ENCODE measurements around the gene CDK14.
"Not testable (repeated sequence)": the region's sequence is repeated elsewhere in the genome, so short reads cannot be mapped to it uniquely, and the experiment has no call there.

CDK14 gene

GRCh38 chr7:90723233-90723632, 127.1 kb downstream of the CDK14 start:
- peaks cover 0 to 65% (median 26%) of the 10 kb centered on the region in 4 donors for H3K4me1 ChIP-seq
- no peaks in the 10 kb centered on the region for H3K27me3 ChIP-seq
- no peak overlapping the region for H3K27ac ChIP-seq
- no peak for TF ChIP-seq CTCF (IDR thresholded peaks at IDR 0.05)
- DNase-seq: no peak
- intact Hi-C loops (cut with DNase I; ENCODE audit: low total_unique reads): no loop called here
- H3K4me3 ChIP-seq: no peak overlapping the region
- no peaks in the 10 kb centered on the region for H3K36me3 ChIP-seq
- H3K9me3 ChIP-seq: no peaks in the 10 kb centered on the region

GRCh38 chr7:90723866-90724265, 127.7 kb downstream of the CDK14 start:
- Histone ChIP-seq H3K4me3 (no peak overlapping the region), H3K9me3 (no peaks in the 10 kb centered on the region), H3K4me1 (peaks cover 0 to 65% (median 26%) of the 10 kb centered on the region in 4 donors), H3K36me3 (no peaks in the 10 kb centered on the region), H3K27ac (no peak overlapping the region), H3K27me3 (no peaks in the 10 kb centered on the region)
- no peak for DNase-seq
- no peak for TF ChIP-seq CTCF (IDR thresholded peaks at IDR 0.05)
- intact Hi-C loops (cut with DNase I; ENCODE audit: low total_unique reads): no loop called here

GRCh38 chr7:90726120-90726519, 130.0 kb downstream of the CDK14 start:
- no peak for DNase-seq
- Histone ChIP-seq H3K4me1 (peaks cover 0 to 46% (median 16%) of the 10 kb centered on the region in 4 donors), H3K4me3 (no peak overlapping the region), H3K36me3 (no peaks in the 10 kb centered on the region), H3K27me3 (no peaks in the 10 kb centered on the region), H3K27ac (peak overlapping the region in 1 of 2 donors; percentile 26), H3K9me3 (no peaks in the 10 kb centered on the region)
- intact Hi-C loops (cut with DNase I; ENCODE audit: low total_unique reads): no loop called here
- TF ChIP-seq CTCF (IDR thresholded peaks at IDR 0.05): no peak

- Histone ChIP-seq H3K4me3 (no peak overlapping the region), H3K27me3 (no peaks in the 10 kb centered on the region), H3K4me1 (peaks cover 0 to 41% (median 12%) of the 10 kb centered on the region in 4 donors), H3K36me3 (no peaks in the 10 kb centered on the region), H3K9me3 (no peaks in the 10 kb centered on the region), H3K27ac (peak overlapping the region in 1 of 2 donors; percentile 26)
- DNase-seq: no peak
- TF ChIP-seq CTCF (IDR thresholded peaks at IDR 0.05): no peak
- intact Hi-C loops (cut with DNase I; ENCODE audit: low total_unique reads): no loop called here
Measured at GRCh38 chr7:90726623-90727022, 130.5 kb downstream of the CDK14 start.

GRCh38 chr7:90727412-90727811, 131.3 kb downstream of the CDK14 start:
- Histone ChIP-seq H3K4me1 (peaks cover 0 to 35% (median 5%) of the 10 kb centered on the region in 4 donors), H3K27ac (no peak overlapping the region), H3K36me3 (no peaks in the 10 kb centered on the region), H3K27me3 (no peaks in the 10 kb centered on the region), H3K4me3 (no peak overlapping the region), H3K9me3 (no peaks in the 10 kb centered on the region)
- intact Hi-C loops (cut with DNase I; ENCODE audit: low total_unique reads): no loop called here
- TF ChIP-seq CTCF (IDR thresholded peaks at IDR 0.05): no peak
- no peak for DNase-seq

GRCh38 chr7:90728568-90728967, 132.4 kb downstream of the CDK14 start:
- DNase-seq: no peak
- no peak for TF ChIP-seq CTCF (IDR thresholded peaks at IDR 0.05)
- H3K4me3 ChIP-seq: no peak overlapping the region
- H3K27me3 ChIP-seq: no peaks in the 10 kb centered on the region
- H3K27ac ChIP-seq: no peak overlapping the region
- intact Hi-C loops (cut with DNase I; ENCODE audit: low total_unique reads): no loop called here
- no peaks in the 10 kb centered on the region for H3K36me3 ChIP-seq
- H3K9me3 ChIP-seq: no peaks in the 10 kb centered on the region
- peaks cover 0 to 35% (median 5%) of the 10 kb centered on the region in 4 donors for H3K4me1 ChIP-seq

- H3K9me3 ChIP-seq; H3K4me3 ChIP-seq; intact Hi-C loops (cut with DNase I; ENCODE audit: low total_unique reads); H3K4me1 ChIP-seq; H3K27ac ChIP-seq; DNase-seq; H3K27me3 ChIP-seq: not testable (repeated sequence)
- peaks cover 6 to 14% (median 10%) of the 10 kb centered on the region in 3 donors for H3K36me3 ChIP-seq
Measured at GRCh38 chr7:90735611-90736280, 139.6 kb downstream of the CDK14 start.

Measured in tibial artery (tissue), 4 donors.